Measurements from ENCODE around the gene SPDYE17. TPM values are rescaled to one million over a fixed set of nuclear protein-coding genes. Genes with fewer than 3 reads are reported as not detected.
"Not testable (repeated sequence)": the region's sequence is repeated elsewhere in the genome, so short reads cannot be mapped to it uniquely, and the experiment has no call there.

The SPDYE17 gene
- polyA plus RNA-seq, 3 donors, result not detected

GRCh38 chr7:76981187-76981970, 50.8 kb downstream of the SPDYE17 start:
- not testable (repeated sequence) for DNase-seq (ENCODE audit: extremely low read depth in 1 of 11, low read depth in 9 of 11, low spot score in 4 of 11)

DNA sequence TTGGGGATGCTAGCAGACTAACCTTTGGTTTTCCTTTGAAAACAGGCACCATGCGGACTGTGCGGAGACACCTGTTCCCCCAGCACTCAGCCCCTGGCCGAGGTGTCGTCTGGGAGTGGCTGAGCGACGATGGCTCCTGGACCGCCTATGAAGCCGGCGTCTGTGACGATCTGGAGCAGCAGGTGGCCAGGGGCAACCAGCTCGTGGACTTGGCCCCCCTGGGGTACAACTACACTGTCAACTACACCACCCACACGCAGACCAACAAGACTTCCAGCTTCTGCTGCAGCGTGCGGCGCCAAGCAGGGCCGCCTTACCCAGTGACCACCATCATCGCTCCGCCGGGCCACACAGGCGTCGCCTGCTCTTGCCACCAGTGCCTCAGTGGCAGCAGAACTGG, 51.6 kb downstream of the SPDYE17 start:
- not testable (repeated sequence) for DNase-seq (ENCODE audit: extremely low read depth in 1 of 11, low read depth in 9 of 11, low spot score in 4 of 11)

GRCh38 chr7:76977761-76978367, 54.3 kb downstream of the SPDYE17 start:
- DNase-seq (ENCODE audit: extremely low read depth in 1 of 11, low read depth in 9 of 11, low spot score in 4 of 11), result not testable (repeated sequence)

DNA sequence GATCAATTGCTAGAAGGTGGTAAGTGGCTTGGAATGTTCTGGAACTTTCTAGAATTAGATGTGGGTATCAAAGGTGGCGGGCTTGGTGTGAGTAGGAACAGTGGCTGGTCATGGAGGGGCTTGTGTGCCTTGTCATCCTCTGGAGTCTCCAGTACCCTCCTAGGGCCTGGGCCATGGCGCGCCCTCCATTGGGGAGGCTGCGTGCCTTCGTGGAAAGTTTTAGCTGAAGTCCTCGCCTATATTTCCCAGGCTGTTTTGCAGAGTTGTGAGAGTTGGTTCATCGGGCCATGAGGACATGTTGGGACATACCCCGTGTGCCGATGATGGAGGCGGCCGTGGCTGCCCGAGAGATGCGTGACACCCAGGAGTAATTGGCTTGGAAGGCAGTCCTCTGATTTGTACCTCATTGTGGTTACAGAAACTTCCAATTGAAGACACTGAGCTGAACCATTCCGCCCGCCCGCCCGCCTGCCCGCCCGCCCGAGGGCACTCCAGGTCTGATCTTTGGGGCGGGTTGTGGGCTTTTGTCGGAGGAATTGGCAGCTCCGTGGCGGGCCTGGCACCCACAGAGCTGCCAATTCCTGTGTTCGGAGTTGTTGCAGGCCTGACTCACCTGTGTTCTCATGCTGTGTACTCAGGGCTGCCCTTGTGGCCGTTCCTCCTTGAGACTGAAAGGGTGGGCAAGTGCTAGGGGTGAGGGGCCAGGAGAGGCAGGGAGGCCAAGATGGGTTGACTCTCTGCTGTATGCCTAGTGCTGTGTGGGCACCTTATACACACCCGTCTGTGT, 57.2 kb downstream of the SPDYE17 start:
- not testable (repeated sequence) for DNase-seq (ENCODE audit: extremely low read depth in 1 of 11, low read depth in 9 of 11, low spot score in 4 of 11)

DNA sequence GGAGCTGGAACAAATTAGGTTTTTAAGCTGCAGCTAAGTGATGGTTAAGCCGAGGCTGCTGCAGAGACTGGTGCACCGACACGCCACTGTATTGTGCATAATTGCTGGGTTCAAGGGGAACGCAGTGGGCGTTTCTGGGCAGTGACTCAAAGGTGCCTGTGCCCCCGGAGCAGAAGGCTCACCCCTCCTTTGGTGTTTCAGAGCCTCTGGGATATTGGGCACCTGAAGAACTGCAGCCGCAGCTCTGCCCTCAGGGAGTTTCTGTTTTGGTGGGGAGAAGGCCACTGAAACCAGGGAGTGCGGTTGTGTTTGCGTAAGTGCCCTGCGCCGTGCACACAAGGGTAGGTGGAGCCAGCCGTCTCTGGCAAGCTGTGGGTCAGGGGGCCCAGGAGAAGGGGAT, 57.8 kb downstream of the SPDYE17 start:
- DNase-seq (ENCODE audit: extremely low read depth in 1 of 11, low read depth in 9 of 11, low spot score in 4 of 11), result not testable (repeated sequence)

DNA sequence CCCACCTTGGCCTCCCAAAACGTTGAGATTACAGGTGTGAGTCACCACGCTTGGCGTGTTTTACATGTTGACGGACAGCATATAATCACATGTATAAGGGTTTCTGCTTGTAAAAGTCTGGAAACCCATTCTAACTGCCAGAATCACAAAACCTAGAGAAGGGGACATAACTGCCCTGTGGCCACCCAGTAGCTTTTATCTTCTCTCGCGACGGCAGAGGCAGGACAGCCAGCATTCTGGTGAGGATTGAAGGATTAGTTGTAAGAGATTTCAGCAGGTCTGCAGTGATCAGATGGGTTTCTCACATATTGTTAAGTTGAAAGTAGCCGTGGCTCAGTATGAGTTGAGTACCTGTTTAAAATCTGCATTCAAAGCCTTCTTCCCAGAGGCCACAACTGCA, 59.8 kb downstream of the SPDYE17 start:
- DNase-seq (ENCODE audit: extremely low read depth in 1 of 11, low read depth in 9 of 11, low spot score in 4 of 11), result not testable (repeated sequence)

Other genes with a start within 250 kb of the SPDYE17 start
- 1 to 10 TPM in 1 of 3 donors, under 1 TPM in 2; 0.26 to 1.4 (median 0.88) TPM for gene SPDYE18, start 30.2 kb upstream of the SPDYE17 start, polyA plus RNA-seq (ENCODE audit: insufficient read length in 3 of 3)
- gene CCDC146, start 90.3 kb upstream of the SPDYE17 start, polyA plus RNA-seq (ENCODE audit: insufficient read length in 3 of 3), result 10 to 100 TPM; 20.4 to 34.4 (median 24.1) TPM
- 10 to 100 TPM; 34.6 to 71.8 (median 43.9) TPM for gene FGL2, start 167.5 kb upstream of the SPDYE17 start, polyA plus RNA-seq (ENCODE audit: insufficient read length in 3 of 3)